Osteoblast (primary cell): ENCODE measurements around the gene LOXL1. TPM values are rescaled to one million over a fixed set of nuclear protein-coding genes. Genes with fewer than 3 reads are reported as not detected.

Source experiments
- DNase-seq: peaks from one replicate; pipeline ENCODE4 v3.0.0; 2011; ENCODE audit warnings: low spot score, mixed read lengths; ENCODE audit not compliant: insufficient read length; ENCODE audit errors: missing footprints
- H2AFZ ChIP-seq: 2 replicates; pipeline ENCODE4 v1.6.0; 2011; ENCODE audit warnings: mild to moderate bottlenecking, low read length
- H3K27ac ChIP-seq: 2 replicates; pipeline ENCODE4 v1.5.1; 2011; ENCODE audit warnings: mild to moderate bottlenecking, low read depth, low read length, moderate library complexity
- H3K27me3 ChIP-seq: 2 replicates; pipeline ENCODE4 v1.6.0; 2012; ENCODE audit warnings: mild to moderate bottlenecking, control low read depth, inconsistent platforms, low read length, moderate library complexity; ENCODE audit not compliant: insufficient read depth
- H3K36me3 ChIP-seq: 2 replicates; pipeline ENCODE4 v1.5.1; 2011; ENCODE audit warnings: mild to moderate bottlenecking, low read length, control low read depth, moderate library complexity; ENCODE audit not compliant: insufficient read depth
- H3K4me1 ChIP-seq: 2 replicates; pipeline ENCODE4 v1.5.1; 2011; ENCODE audit warnings: mild to moderate bottlenecking, low read length, control low read depth, moderate library complexity; ENCODE audit not compliant: insufficient read depth
- H3K4me2 ChIP-seq: 2 replicates; pipeline ENCODE4 v1.6.0; 2011; ENCODE audit warnings: mild to moderate bottlenecking, low read length; ENCODE audit not compliant: insufficient read depth
- H3K4me3 ChIP-seq: fragments of 200-600 bp; sonication (generic); 3 replicates; pipeline ENCODE4 v1.5.1; 2012; ENCODE audit warnings: mild to moderate bottlenecking, low read length, inconsistent platforms; ENCODE audit not compliant: insufficient read depth
- H3K79me2 ChIP-seq: 2 replicates; pipeline ENCODE4 v1.6.0; 2012; ENCODE audit warnings: mild to moderate bottlenecking, low read length, control low read depth, inconsistent platforms; ENCODE audit not compliant: insufficient read depth
- H3K9me3 ChIP-seq: 2 replicates; pipeline ENCODE4 v1.5.1; 2011; ENCODE audit warnings: low read depth, low read length, control low read depth
- H4K20me1 ChIP-seq: 2 replicates; pipeline ENCODE4 v1.6.0; 2012; ENCODE audit warnings: mild to moderate bottlenecking, low read length, control low read depth; ENCODE audit not compliant: insufficient read depth
- total RNA-seq: library from RNA; depleted of rRNA; stranded (reverse); fragments of >200 nt; gene quantifications from 2 replicates; pipeline ENCODE4 v1.2.3, GENCODE V29; 2012
- TF ChIP-seq, protein P1 (sequence below): IDR thresholded peaks from 2 replicates; pipeline ENCODE4 v1.5.1; 2011; ENCODE audit warnings: mild to moderate bottlenecking, low read depth, low read length, moderate library complexity; ENCODE audit errors: extremely low read depth

Gene LOXL1
- total RNA-seq, 1 donor = 246 TPM

DNA sequence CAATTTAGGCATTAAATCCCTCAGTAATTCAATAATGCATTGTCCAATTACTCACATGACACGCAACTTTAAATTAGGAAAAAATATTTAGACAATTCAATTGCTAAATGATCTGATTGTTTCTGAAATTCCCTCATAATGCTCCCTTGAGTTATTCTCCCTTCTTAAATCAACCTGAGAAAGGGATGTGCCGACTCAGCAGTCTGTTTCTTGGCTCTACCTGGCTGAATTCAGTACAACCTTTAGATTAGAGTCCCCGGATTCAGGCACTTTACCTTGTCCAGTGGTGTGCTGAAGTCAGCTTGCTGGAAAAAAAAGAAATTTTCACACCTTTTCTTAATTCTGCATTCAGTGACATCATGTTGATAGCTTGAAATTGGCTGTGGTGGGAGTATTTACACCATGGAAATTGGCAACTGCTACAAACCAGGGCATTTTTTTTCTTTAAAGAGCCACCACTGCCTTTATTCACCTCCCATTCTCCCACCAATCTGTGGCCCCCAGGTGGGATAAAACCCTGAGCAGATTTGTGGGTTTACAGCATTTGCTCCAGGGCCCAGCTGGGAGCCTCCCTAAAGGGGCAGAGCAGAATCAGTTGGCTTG, 20.9 kb upstream of the LOXL1 start:
- Histone ChIP-seq H2AFZ (no peak overlapping the region), H3K9me3 (no peaks in the 10 kb centered on the region), H3K27me3 (no peaks in the 10 kb centered on the region), H3K4me3 (no peak overlapping the region), H3K4me2 (no peak overlapping the region), H3K79me2 (no peaks in the 10 kb centered on the region), H3K4me1 (peaks cover 12% of the 10 kb centered on the region), H3K36me3 (no peaks in the 10 kb centered on the region), H3K27ac (no peak overlapping the region), H4K20me1 (no peaks in the 10 kb centered on the region)
- no peak for DNase-seq
- TF ChIP-seq, protein P1, sequence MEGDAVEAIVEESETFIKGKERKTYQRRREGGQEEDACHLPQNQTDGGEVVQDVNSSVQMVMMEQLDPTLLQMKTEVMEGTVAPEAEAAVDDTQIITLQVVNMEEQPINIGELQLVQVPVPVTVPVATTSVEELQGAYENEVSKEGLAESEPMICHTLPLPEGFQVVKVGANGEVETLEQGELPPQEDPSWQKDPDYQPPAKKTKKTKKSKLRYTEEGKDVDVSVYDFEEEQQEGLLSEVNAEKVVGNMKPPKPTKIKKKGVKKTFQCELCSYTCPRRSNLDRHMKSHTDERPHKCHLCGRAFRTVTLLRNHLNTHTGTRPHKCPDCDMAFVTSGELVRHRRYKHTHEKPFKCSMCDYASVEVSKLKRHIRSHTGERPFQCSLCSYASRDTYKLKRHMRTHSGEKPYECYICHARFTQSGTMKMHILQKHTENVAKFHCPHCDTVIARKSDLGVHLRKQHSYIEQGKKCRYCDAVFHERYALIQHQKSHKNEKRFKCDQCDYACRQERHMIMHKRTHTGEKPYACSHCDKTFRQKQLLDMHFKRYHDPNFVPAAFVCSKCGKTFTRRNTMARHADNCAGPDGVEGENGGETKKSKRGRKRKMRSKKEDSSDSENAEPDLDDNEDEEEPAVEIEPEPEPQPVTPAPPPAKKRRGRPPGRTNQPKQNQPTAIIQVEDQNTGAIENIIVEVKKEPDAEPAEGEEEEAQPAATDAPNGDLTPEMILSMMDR = no peak

DNA sequence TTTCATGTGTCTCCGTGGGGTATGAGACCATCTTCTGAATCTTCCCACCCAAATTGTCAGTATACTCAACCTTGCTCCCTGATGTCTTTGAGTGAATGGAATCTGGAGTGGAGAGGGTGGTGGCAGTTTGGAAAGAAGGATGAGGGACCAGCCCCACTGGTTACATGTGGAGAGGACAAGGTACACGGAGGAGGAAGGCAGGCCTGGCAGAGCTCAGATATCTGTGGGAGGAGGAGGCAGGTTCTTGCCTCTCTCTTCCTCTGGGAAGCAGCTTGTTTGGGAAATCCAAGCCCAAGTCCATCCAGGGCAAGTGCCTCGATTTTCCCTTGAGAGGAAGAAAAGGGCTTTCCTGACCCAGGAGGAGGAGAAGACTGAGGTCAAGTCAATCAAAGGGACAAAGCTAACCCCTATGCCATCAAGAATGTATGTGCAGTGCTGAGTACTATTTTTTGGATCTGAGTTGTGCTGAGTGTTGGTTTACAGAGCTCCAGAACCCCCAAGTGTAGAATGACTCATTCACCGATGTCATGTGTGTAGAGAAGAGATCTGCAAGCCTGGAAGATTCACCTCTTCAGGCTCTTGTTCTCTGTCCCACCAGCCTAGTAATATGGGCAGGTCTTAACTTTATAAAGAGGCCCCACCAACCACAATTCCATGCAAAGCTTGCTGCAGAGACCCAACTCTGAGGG, 19.8 kb upstream of the LOXL1 start:
- Histone ChIP-seq H4K20me1 (no peaks in the 10 kb centered on the region), H3K36me3 (no peaks in the 10 kb centered on the region), H3K9me3 (no peaks in the 10 kb centered on the region), H3K79me2 (no peaks in the 10 kb centered on the region), H3K4me2 (no peak overlapping the region), H3K27ac (no peak overlapping the region), H2AFZ (no peak overlapping the region), H3K27me3 (no peaks in the 10 kb centered on the region), H3K4me3 (no peak overlapping the region), H3K4me1 (peaks cover 9% of the 10 kb centered on the region)
- TF ChIP-seq, protein P1 = no peak
- peak; percentile 85 for DNase-seq

DNA sequence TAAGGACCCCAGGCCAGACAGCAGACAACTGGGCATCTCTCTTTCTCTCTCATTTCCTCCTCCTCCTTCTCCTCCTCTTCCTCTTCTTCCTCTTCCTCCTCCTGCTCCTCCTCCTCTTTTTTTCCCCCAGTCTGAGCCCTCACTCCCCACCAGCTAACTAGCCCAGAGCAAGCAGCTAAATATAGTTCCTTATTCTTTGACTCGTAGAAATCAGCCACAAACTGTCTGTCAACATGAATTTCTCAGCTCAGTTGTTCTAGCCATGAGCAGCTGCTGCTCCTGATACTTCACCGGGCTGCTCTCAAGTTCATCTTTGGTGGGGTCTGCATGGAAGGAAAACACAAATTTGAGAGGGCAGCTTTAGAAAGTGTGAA, 19.2 kb upstream of the LOXL1 start:
- H2AFZ ChIP-seq = no peak overlapping the region
- H3K9me3 ChIP-seq = no peaks in the 10 kb centered on the region
- H3K4me2 ChIP-seq = no peak overlapping the region
- H3K27me3 ChIP-seq = no peaks in the 10 kb centered on the region
- DNase-seq = no peak
- H3K79me2 ChIP-seq = no peaks in the 10 kb centered on the region
- H3K4me3 ChIP-seq = no peak overlapping the region
- no peaks in the 10 kb centered on the region for H3K36me3 ChIP-seq
- H4K20me1 ChIP-seq = no peaks in the 10 kb centered on the region
- peaks cover 9% of the 10 kb centered on the region for H3K4me1 ChIP-seq
- H3K27ac ChIP-seq = no peak overlapping the region
- TF ChIP-seq, protein P1 = no peak

DNA sequence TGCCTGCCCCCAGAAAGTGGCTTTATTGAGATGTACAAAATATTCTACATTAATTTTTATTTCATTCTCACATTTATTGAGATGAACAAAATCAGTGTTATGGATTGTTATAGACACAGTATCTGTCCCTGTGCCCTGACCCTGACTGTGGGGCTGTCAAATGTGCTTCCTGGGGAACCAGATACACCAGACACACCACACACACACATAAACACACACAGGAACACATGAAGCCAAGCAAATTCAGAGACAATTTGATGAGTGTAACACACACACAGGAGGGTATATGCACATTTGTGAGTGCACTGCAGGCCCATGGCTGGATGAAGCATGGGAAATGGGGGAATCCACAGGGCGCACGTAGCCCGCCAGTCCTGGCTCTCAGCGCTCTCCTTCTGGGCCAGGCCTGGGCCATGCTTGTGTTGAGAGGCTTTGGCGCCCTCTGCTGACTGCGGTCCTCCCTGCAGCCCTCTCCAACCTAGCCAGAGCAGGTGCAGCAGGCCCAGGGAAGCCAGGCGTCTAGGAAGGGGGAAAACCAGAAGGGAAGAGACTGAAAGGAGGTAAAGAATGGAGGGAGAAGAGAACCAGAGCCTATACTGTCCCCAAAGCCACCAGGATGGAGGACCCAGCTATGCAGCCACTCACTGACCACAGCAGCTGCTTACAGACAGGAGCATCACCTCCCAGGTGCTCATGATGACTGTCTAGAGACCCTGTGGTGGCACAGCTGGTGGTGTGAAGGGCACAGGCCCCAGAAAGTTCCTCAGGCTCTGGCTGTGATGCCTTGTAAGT, 18.0 kb upstream of the LOXL1 start:
- Histone ChIP-seq H3K79me2 (no peaks in the 10 kb centered on the region), H3K36me3 (no peaks in the 10 kb centered on the region), H2AFZ (no peak overlapping the region), H3K9me3 (no peaks in the 10 kb centered on the region), H4K20me1 (no peaks in the 10 kb centered on the region), H3K27me3 (no peaks in the 10 kb centered on the region), H3K27ac (no peak overlapping the region), H3K4me2 (no peak overlapping the region), H3K4me3 (no peak overlapping the region), H3K4me1 (peaks cover 9% of the 10 kb centered on the region)
- TF ChIP-seq, protein P1 = peak; percentile 94
- DNase-seq = peak; percentile 93
